Central memory CD8-positive, alpha-beta T cell (primary cell): ENCODE data around the gene KDM3A.
A peak's percentile ranks its signal among the peaks of the same experiment; 100 is the strongest.

ENCODE experiments used
- ATAC-seq: fragments of 150-1000 bp; cut with Tn5 transposase; replicated peaks from 2 replicates; pipeline ENCODE4 v1.10.0; 2022; ENCODE audit warnings: mild to moderate bottlenecking, moderate FRiP score, moderate number of reproducible peaks; ENCODE audit not compliant: poor library complexity, severe bottlenecking; ENCODE audit errors: extremely low read depth
- DNase-seq, 2 donors: peaks; one replicate each; pipeline ENCODE4 v3.0.0; 2021; ENCODE audit warnings: low spot score in 2 of 2
- H3K27ac Mint-ChIP-seq: one replicate; pipeline ENCODE4 v1.8.0; 2022; ENCODE audit warnings: low read depth, mild to moderate bottlenecking, moderate library complexity, mixed read lengths
- H3K27me3 Mint-ChIP-seq: one replicate; pipeline ENCODE4 v1.8.0; 2022; ENCODE audit warnings: mixed read lengths
- H3K36me3 Mint-ChIP-seq: one replicate; pipeline ENCODE4 v1.8.0; 2022; ENCODE audit warnings: mild to moderate bottlenecking, moderate library complexity, mixed read lengths; ENCODE audit not compliant: insufficient read depth
- H3K4me1 Mint-ChIP-seq: one replicate; pipeline ENCODE4 v1.8.0; 2022; ENCODE audit warnings: mixed read lengths
- H3K4me3 Mint-ChIP-seq: one replicate; pipeline ENCODE4 v1.8.0; 2022; ENCODE audit warnings: mild to moderate bottlenecking, moderate library complexity, mixed read lengths
- H3K9me3 Mint-ChIP-seq: one replicate; pipeline ENCODE4 v1.8.0; 2022; ENCODE audit warnings: mixed read lengths

The KDM3A gene

GRCh38 chr2:86441882-86442641 lies 891 bp downstream of the KDM3A start:
- H3K27me3 Mint-ChIP-seq, result peaks cover under 1% of the 10 kb centered on the region
- peak; percentile 22 for ATAC-seq
- H3K4me3 Mint-ChIP-seq, result peak overlapping the region; percentile 89
- peak overlapping the region; percentile 96 for H3K27ac Mint-ChIP-seq
- H3K36me3 Mint-ChIP-seq, result peaks cover 45% of the 10 kb centered on the region
- peaks cover 8% of the 10 kb centered on the region for H3K9me3 Mint-ChIP-seq
- DNase-seq, result peak; percentile 50 to 54
- H3K4me1 Mint-ChIP-seq, result peaks cover 57% of the 10 kb centered on the region

GRCh38 chr2:86442642-86443005 lies 1.5 kb downstream of the KDM3A start:
- Mint-ChIP-seq H3K4me1 (peaks cover 62% of the 10 kb centered on the region), H3K9me3 (peaks cover 8% of the 10 kb centered on the region), H3K4me3 (peak overlapping the region; percentile 89), H3K27me3 (no peaks in the 10 kb centered on the region), H3K36me3 (peaks cover 47% of the 10 kb centered on the region), H3K27ac (peak overlapping the region; percentile 96)
- peak; percentile 53 for ATAC-seq
- DNase-seq, result peak; percentile 54 to 68

DNA sequence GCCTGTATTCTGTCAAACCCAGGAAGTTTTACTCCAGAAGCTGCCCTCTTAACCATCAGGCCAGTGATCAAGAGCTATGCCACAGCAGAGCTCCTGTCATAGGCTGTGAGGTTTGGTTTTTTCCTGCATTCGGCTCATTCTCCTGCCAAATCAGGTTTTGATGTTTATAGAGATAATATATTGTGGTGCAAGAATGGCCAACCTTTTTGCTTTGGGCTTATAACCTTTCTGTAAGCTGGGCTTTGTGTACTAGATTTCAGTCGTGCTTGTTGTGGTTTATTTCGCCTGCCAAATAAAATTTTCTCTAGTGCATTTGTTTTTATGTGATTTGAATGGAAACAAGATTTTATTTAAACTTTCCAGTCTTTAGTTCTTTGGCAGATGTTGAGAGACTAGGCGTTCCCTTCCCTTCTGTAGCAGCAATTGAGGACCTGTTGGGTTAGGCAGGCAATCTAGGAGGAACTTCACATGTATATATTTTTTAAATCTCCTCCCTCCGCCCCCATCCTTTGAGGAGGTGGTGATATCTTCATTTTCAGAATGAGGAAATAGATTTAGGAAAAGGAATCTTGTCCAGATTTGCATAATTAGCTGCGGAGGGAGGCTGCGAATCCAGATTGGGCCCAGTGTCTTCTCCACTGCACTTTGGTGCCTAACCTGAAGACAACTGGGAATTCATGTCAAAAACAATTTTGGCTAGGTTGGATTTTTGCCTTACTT lies 2.6 kb downstream of the KDM3A start:
- Mint-ChIP-seq H3K36me3 (peaks cover 54% of the 10 kb centered on the region), H3K27ac (no peak overlapping the region), H3K9me3 (peaks cover 8% of the 10 kb centered on the region), H3K4me3 (peak overlapping the region; percentile 89), H3K27me3 (no peaks in the 10 kb centered on the region), H3K4me1 (peaks cover 74% of the 10 kb centered on the region)
- ATAC-seq (no peak), DNase-seq (no peak)

GRCh38 chr2:86445436-86445835 lies 4.3 kb downstream of the KDM3A start:
- Mint-ChIP-seq H3K9me3 (peaks cover 4% of the 10 kb centered on the region), H3K4me3 (peak overlapping the region; percentile 5), H3K27ac (no peak overlapping the region), H3K4me1 (peaks cover 85% of the 10 kb centered on the region), H3K36me3 (peaks cover 63% of the 10 kb centered on the region), H3K27me3 (no peaks in the 10 kb centered on the region)
- DNase-seq (no peak), ATAC-seq (no peak)

DNA sequence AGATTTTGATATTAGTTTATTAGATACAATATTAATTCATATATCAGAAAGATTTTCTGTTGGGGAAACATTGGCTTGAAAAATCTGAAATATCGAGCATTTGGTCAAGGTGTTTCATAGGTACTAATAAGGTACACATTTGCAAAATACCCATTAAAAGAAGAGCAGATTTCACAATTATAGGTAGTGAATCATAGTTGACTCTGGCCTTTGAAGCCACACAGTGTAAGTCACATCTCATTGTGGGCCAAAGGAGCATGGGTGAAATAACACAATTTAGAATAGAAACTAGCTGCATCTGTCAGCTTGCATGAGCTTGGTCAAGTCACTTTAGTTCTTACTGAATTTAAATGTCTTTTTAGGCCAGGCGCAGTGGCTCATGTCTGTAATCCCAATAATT lies 4.9 kb downstream of the KDM3A start:
- Mint-ChIP-seq H3K9me3 (no peaks in the 10 kb centered on the region), H3K4me1 (peaks cover 82% of the 10 kb centered on the region), H3K27ac (no peak overlapping the region), H3K36me3 (peaks cover 63% of the 10 kb centered on the region), H3K4me3 (peak overlapping the region; percentile 5), H3K27me3 (no peaks in the 10 kb centered on the region)
- no peak for DNase-seq
- no peak for ATAC-seq

- ATAC-seq, result no peak
Observed at GRCh38 chr2:86453836-86454235, 12.7 kb downstream of the KDM3A start.

DNA sequence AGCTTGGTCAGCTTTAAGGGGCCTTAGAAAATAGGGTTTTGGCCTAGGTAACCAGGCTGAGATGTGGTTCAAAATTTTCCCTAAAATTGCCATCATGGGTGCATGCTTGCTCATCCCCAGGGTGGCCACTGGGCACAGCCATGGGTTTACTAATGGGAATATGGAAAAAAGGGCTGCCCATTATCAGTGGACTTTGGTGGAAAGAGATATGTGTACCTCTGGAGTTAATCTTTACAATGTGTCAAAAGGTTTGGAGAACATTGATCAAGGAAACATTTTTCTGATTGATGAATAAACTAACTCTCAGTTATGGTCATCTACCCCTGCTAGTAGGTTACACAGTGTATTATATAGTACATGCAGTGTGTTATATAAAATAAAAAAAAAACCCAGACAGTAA lies 13.1 kb downstream of the KDM3A start:
- Mint-ChIP-seq H3K27ac (no peak overlapping the region), H3K4me3 (no peak overlapping the region), H3K27me3 (no peaks in the 10 kb centered on the region)

More at GRCh38 chr2:86453836-86454235, 12.7 kb downstream of the KDM3A start:
- no peaks in the 10 kb centered on the region for H3K27me3 Mint-ChIP-seq
- H3K4me1 Mint-ChIP-seq, result peaks cover 29% of the 10 kb centered on the region
- no peak overlapping the region for H3K27ac Mint-ChIP-seq
- H3K9me3 Mint-ChIP-seq, result no peaks in the 10 kb centered on the region
- H3K4me3 Mint-ChIP-seq, result no peak overlapping the region
- H3K36me3 Mint-ChIP-seq, result peaks cover 79% of the 10 kb centered on the region
- no peak for DNase-seq

DNA sequence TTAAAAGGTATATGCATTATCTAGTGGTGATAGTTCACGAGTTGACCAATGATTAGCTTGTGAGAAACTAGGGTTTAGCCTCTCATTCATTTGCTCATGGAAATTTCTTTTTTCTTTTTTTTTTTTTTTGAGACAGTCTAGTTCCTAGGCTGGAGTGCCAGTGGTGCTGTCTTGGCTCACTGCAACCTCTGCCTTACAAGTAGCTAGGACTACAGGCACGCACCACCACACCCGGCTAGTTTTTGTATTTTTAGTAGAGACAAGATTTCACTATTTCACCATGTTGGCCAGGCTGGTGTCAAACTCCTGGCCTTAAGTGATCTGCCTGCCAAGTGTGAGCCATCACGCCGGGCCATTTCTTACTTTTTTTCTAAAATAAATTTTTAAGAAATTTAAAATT lies 14.0 kb downstream of the KDM3A start:
- Mint-ChIP-seq H3K4me1 (peaks cover 24% of the 10 kb centered on the region), H3K27ac (no peak overlapping the region), H3K36me3 (peaks cover 77% of the 10 kb centered on the region), H3K4me3 (no peak overlapping the region), H3K9me3 (no peaks in the 10 kb centered on the region), H3K27me3 (no peaks in the 10 kb centered on the region)
- ATAC-seq (no peak), DNase-seq (no peak)

More for the DNA sequence above, 13.1 kb downstream of the KDM3A start:
- H3K9me3 Mint-ChIP-seq, result no peaks in the 10 kb centered on the region
- ATAC-seq (no peak), DNase-seq (no peak)
- peaks cover 76% of the 10 kb centered on the region for H3K36me3 Mint-ChIP-seq
- peaks cover 29% of the 10 kb centered on the region for H3K4me1 Mint-ChIP-seq

DNA sequence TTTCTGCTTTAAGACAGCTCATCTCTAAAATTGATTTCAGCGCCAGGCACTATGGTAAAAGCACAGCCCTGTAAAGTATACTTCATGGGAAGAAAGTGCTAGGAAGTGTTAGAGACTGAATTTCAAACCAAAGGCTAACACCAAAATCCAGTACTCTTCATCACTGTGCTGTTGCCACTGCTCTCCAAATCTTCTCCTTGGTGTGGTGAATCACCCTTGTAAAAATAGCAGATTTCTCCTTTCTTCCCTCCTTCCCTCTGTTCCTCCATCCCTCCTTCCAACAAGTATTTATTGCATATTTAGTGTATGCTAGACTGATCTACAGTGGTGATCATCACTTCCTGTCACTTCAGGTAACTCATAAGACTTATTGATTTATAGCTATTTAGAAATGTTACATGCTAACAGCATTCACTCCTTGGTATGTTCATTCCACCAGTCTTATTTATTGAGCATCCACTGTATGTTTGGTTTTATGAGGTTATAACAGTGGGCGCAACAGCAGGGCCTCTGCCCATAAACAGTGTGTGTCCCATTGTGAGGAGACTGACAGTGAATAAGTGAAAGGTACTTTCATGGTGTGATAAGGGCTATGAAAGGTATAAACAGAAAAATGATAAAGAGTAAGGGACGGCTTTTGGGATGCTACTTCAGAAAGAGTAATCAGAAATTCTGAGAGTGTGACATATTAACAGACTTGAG lies 20.0 kb downstream of the KDM3A start:
- Mint-ChIP-seq H3K27ac (peak overlapping the region; percentile 47), H3K4me1 (peaks cover 34% of the 10 kb centered on the region), H3K27me3 (no peaks in the 10 kb centered on the region), H3K4me3 (no peak overlapping the region), H3K36me3 (peaks cover 71% of the 10 kb centered on the region), H3K9me3 (no peaks in the 10 kb centered on the region)
- ATAC-seq (no peak), DNase-seq (no peak)

DNA sequence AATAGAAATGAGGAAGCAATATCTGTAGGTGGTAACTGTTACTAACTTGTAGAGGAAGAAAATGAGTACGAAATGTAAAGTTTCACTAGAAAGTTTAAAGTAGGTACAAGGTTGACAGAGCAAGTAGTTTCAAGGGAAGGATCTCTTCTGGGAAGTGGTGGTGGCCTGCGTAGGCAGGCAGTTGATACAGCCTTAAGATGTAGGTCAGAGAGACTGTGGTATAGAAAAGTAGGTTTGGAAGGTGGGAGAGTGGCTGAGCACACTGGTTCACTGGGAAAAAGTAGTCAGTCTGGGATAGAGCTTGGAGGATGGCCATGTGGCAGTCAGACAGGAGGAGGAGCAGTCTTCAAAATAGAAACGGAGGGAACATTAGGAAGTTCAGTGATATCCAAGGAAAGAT lies 23.5 kb downstream of the KDM3A start:
- Mint-ChIP-seq H3K36me3 (peaks cover 78% of the 10 kb centered on the region), H3K9me3 (no peaks in the 10 kb centered on the region), H3K27me3 (no peaks in the 10 kb centered on the region), H3K27ac (no peak overlapping the region), H3K4me1 (peaks cover 42% of the 10 kb centered on the region), H3K4me3 (no peak overlapping the region)
- ATAC-seq, result no peak
- DNase-seq, result no peak

GRCh38 chr2:86466306-86466705 lies 25.1 kb downstream of the KDM3A start:
- peaks cover 41% of the 10 kb centered on the region for H3K4me1 Mint-ChIP-seq
- ATAC-seq, result no peak
- no peaks in the 10 kb centered on the region for H3K27me3 Mint-ChIP-seq
- no peak for DNase-seq
- H3K36me3 Mint-ChIP-seq, result peaks cover 68% of the 10 kb centered on the region
- H3K4me3 Mint-ChIP-seq, result no peak overlapping the region
- no peak overlapping the region for H3K27ac Mint-ChIP-seq
- no peaks in the 10 kb centered on the region for H3K9me3 Mint-ChIP-seq

- Mint-ChIP-seq H3K4me1 (peaks cover 38% of the 10 kb centered on the region), H3K9me3 (no peaks in the 10 kb centered on the region), H3K27me3 (no peaks in the 10 kb centered on the region), H3K27ac (peak overlapping the region; percentile 58), H3K4me3 (no peak overlapping the region), H3K36me3 (peaks cover 78% of the 10 kb centered on the region)
- DNase-seq (no peak), ATAC-seq (no peak)
Observed at GRCh38 chr2:86468162-86469033, 27.2 kb downstream of the KDM3A start.
